HepG2 (cell line): ENCODE results near the gene CD2AP. TPM values are rescaled to one million over a fixed set of nuclear protein-coding genes. Genes with fewer than 3 reads are reported as not detected.

Experiments
- ATAC-seq: fragments of 200-7000 bp; cut with Tn5 transposase; 3 replicates; pipeline ENCODE4 v1.9.1; 2020; ENCODE audit warnings: mild to moderate bottlenecking, moderate library complexity
- BruUV-seq: library from RNA; stranded (reverse); fragments of 400-500 nt; replicated peaks from 2 replicates; lab custom pipeline; 2021; lab: Mats Ljungman, UMichigan
- CTCF ChIA-PET: fragments of 300-600 bp; formaldehyde crosslinking; extraction: SDS; loops from one replicate; lab custom pipeline; 2021; ENCODE audit warnings: low total read pairs, inconsistent platforms, low intra/inter-chr PET ratio; lab: Yijun Ruan, JAX
- POLR2A ChIA-PET: fragments of 350-600 bp; sonication (Branson Sonifier 250); formaldehyde crosslinking; loops from one replicate; lab custom pipeline; 2020; ENCODE audit warnings: antibody characterized with exemption, inconsistent platforms; lab: Yijun Ruan, JAX
- DNase-seq: peaks from one replicate; pipeline ENCODE4 v3.0.0-alpha.2; 2015; ENCODE audit warnings: low spot score
- FAIRE-seq: peaks from 3 replicates; lab custom pipeline; 2011; peaks lifted over from hg19 to GRCh38; lab: Jason Lieb, UNC
- H2AFZ ChIP-seq: one replicate; pipeline ENCODE4 v1.6.1; 2011; ENCODE audit warnings: low read length, inconsistent platforms
- H3K27ac ChIP-seq: fragments of 300-600 bp; 3 replicates; pipeline ENCODE4 v1.8.0; 2011; ENCODE audit warnings: mixed run types, mild to moderate bottlenecking, mixed read lengths, low read length, inconsistent platforms; ENCODE audit not compliant: insufficient read depth; ENCODE audit errors: extremely low read length
- H3K27me3 ChIP-seq, 2 experiments: fragments of 200-600 bp in 1 of 2; 2 replicates in 1 of 2; 3 replicates in 1 of 2; pipeline versions ENCODE4 v1.6.0 to v1.8.0; 2011; ENCODE audit warnings: low read length in 2 of 2, mild to moderate bottlenecking in 2 of 2, moderate library complexity in 2 of 2, inconsistent platforms in 1 of 2; ENCODE audit not compliant: insufficient read depth in 2 of 2, control insufficient read depth in 1 of 2
- H3K36me3 ChIP-seq, 2 experiments: fragments of 200-600 bp in 1 of 2; replicated peaks in 1 of 2; 2 replicates in 1 of 2; 3 replicates in 1 of 2; pipeline versions ENCODE4 v1.5.1 to v1.8.0; 2011; ENCODE audit warnings: low read length in 2 of 2, inconsistent platforms in 1 of 2; ENCODE audit not compliant: insufficient read depth in 2 of 2, control insufficient read depth in 1 of 2
- H3K4me1 ChIP-seq: 2 replicates; pipeline ENCODE4 v1.5.1; 2012; ENCODE audit warnings: low read length, inconsistent platforms; ENCODE audit not compliant: insufficient read depth
- H3K4me2 ChIP-seq: 2 replicates; pipeline ENCODE4 v1.6.0; 2011; ENCODE audit warnings: low read depth, low read length, inconsistent platforms
- H3K4me3 ChIP-seq, 3 experiments: fragments of 200-600 bp in 1 of 3; sonication (generic), shearing (Covaris generic) in 1 of 3; replicated peaks in 1 of 3; 2 replicates each; pipeline ENCODE4 v1.5.1; 2011 to 2016; ENCODE audit warnings: low read length in 3 of 3, inconsistent platforms in 2 of 3, low read depth in 2 of 3, mild to moderate bottlenecking in 2 of 3, control low read depth in 1 of 3, mixed read lengths in 1 of 3; ENCODE audit not compliant: insufficient read depth in 1 of 3
- H3K79me2 ChIP-seq: one replicate; pipeline ENCODE4 v1.6.1; 2011; ENCODE audit warnings: low read length, inconsistent platforms; ENCODE audit not compliant: insufficient read depth
- H3K9ac ChIP-seq: 2 replicates; pipeline ENCODE4 v1.6.0; 2011; ENCODE audit warnings: mild to moderate bottlenecking, low read depth, low read length, inconsistent platforms; ENCODE audit not compliant: insufficient read depth
- H3K9me3 ChIP-seq: 2 replicates; pipeline ENCODE4 v1.5.1; 2012; ENCODE audit warnings: mild to moderate bottlenecking, low read length
- H4K20me1 ChIP-seq: 2 replicates; pipeline ENCODE4 v1.6.0; 2011; ENCODE audit warnings: inconsistent platforms, mild to moderate bottlenecking, low read length, moderate library complexity; ENCODE audit not compliant: insufficient read depth
- ATF1 ChIP-seq: IDR thresholded peaks from 2 replicates; pipeline ENCODE4 v1.6.1; 2016; ENCODE audit warnings: mild to moderate bottlenecking, control low read depth
- BHLHE40 ChIP-seq: IDR thresholded peaks from 2 replicates; pipeline ENCODE4 v1.6.1; 2011; ENCODE audit warnings: low read length, improper control_type of control experiment
- CAMTA2 ChIP-seq: sonication (generic); formaldehyde crosslinking; IDR thresholded peaks from 2 replicates; pipeline ENCODE4 v1.4.0; 2020; ENCODE audit warnings: mild to moderate bottlenecking, missing genetic modification reagents, borderline replicate concordance
- HOXA9 ChIP-seq: sonication (generic); formaldehyde crosslinking; IDR thresholded peaks from 2 replicates; pipeline ENCODE4 v1.8.1; 2022; ENCODE audit warnings: missing genetic modification reagents, mild to moderate bottlenecking, moderate library complexity, borderline replicate concordance
- KMT2A ChIP-seq: sonication (generic); formaldehyde crosslinking; IDR thresholded peaks from 2 replicates; pipeline ENCODE4 v1.4.0; 2020; ENCODE audit warnings: missing genetic modification reagents
- MEIS1 ChIP-seq: sonication (generic); formaldehyde crosslinking; IDR thresholded peaks from 2 replicates; pipeline ENCODE4 v1.9.0; 2021; ENCODE audit warnings: mild to moderate bottlenecking, missing genetic modification reagents, moderate library complexity, borderline replicate concordance
- NFYC ChIP-seq: IDR thresholded peaks from 2 replicates; pipeline ENCODE4 v1.6.1; 2016; ENCODE audit warnings: missing genetic modification reagents, missing compliant biosample characterization
- NKX3-1 ChIP-seq: sonication (generic); formaldehyde crosslinking; IDR thresholded peaks from 2 replicates; pipeline ENCODE4 v1.5.0; 2020; ENCODE audit warnings: missing genetic modification reagents
- PAX8 ChIP-seq: sonication (generic); formaldehyde crosslinking; IDR thresholded peaks from 2 replicates; pipeline ENCODE4 v1.8.0; 2022; ENCODE audit warnings: mild to moderate bottlenecking, missing genetic modification reagents, borderline replicate concordance
- POLR2AphosphoS2 ChIP-seq: IDR thresholded peaks from 2 replicates; pipeline ENCODE4 v1.6.1; 2011; ENCODE audit warnings: low read depth, low read length, improper control_type of control experiment
- ZBTB7A ChIP-seq: sonication (generic); formaldehyde crosslinking; IDR thresholded peaks from 2 replicates; pipeline ENCODE4 v1.8.0; 2022; ENCODE audit warnings: mild to moderate bottlenecking, missing genetic modification reagents
- ZFP62 ChIP-seq: sonication (generic); formaldehyde crosslinking; IDR thresholded peaks from 2 replicates; pipeline ENCODE4 v1.4.0; 2020; ENCODE audit warnings: missing genetic modification reagents
- ZFP82 ChIP-seq: sonication (generic); formaldehyde crosslinking; IDR thresholded peaks from 2 replicates; pipeline ENCODE4 v1.5.1; 2020; ENCODE audit warnings: mild to moderate bottlenecking, missing genetic modification reagents, borderline replicate concordance
- ZKSCAN5 ChIP-seq: sonication (generic); formaldehyde crosslinking; IDR thresholded peaks from 2 replicates; pipeline ENCODE4 v1.5.1; 2020; ENCODE audit warnings: mild to moderate bottlenecking, missing genetic modification reagents
- ZNF331 ChIP-seq: sonication (generic); formaldehyde crosslinking; IDR thresholded peaks from 2 replicates; pipeline ENCODE4 v1.4.0; 2020; ENCODE audit warnings: missing genetic modification reagents
- ZNF431 ChIP-seq: sonication (generic); formaldehyde crosslinking; IDR thresholded peaks from 2 replicates; pipeline ENCODE4 v1.9.0; 2022; ENCODE audit warnings: missing genetic modification reagents, low read depth, mild to moderate bottlenecking, borderline replicate concordance
- ZNF546 ChIP-seq: sonication (generic); formaldehyde crosslinking; conservative IDR thresholded peaks from 2 replicates; pipeline ENCODE4 v1.8.1; 2023; ENCODE audit warnings: mild to moderate bottlenecking, missing genetic modification reagents
- ZSCAN30 ChIP-seq: sonication (generic); formaldehyde crosslinking; IDR thresholded peaks from 2 replicates; pipeline ENCODE4 v1.5.0; 2020; ENCODE audit warnings: mild to moderate bottlenecking, missing genetic modification reagents
- WGBS: methylation state at CpG from one replicate; pipeline ENCODE4 v1.1.6; 2017; ENCODE audit warnings: low lambda C conversion rate; 5-methylcytosine and 5-hydroxymethylcytosine counted together
- in situ Hi-C: cut with HindIII; loops from 2 replicates; pipeline ENCODE4 v1.10.0; 2017; ENCODE audit warnings: low pct_unique_long_range_greater_than_20kb; ENCODE audit not compliant: extremely low pct_ligation_motif_present
- intact Hi-C: fragments of 100-400 bp; cut with micrococcal nuclease; formaldehyde crosslinking; loops from one replicate; pipeline ENCODE4 v1.10.0; 2022; ENCODE audit not compliant: unreplicated experiment
- polyA plus RNA-seq, 8 experiments: library from polyadenylated mRNA; depleted of rRNA in 3 of 8; stranded (reverse) in 7 of 8; unstranded in 1 of 8; fragments of >200 nt; fragmentation: Illumina TruSeq in 4 of 8; extraction: Trizol in 4 of 8; gene quantifications; 2 replicates each; pipeline versions ENCODE4 v1.2.1 to v1.2.3, GENCODE V29; 2011 to 2016; ENCODE audit warnings: low read depth in 4 of 8, missing spikeins in 1 of 8, mixed read lengths in 1 of 8; ENCODE audit not compliant: insufficient read depth in 1 of 8
- total RNA-seq, 5 experiments: library from RNA; depleted of rRNA; stranded (reverse); fragments of >200 nt; fragmentation: Illumina TruSeq; extraction: Trizol; gene quantifications; 2 replicates each; pipeline ENCODE4 v1.2.3, GENCODE V29; 2016; ENCODE audit warnings: low read depth in 1 of 5
- TF ChIP-seq, protein P1 (sequence below): sonication (generic); formaldehyde crosslinking; IDR thresholded peaks from 2 replicates; pipeline ENCODE4 v1.9.0; 2021; ENCODE audit warnings: missing genetic modification reagents, mild to moderate bottlenecking, borderline replicate concordance
- TF ChIP-seq, protein P2 (sequence below): sonication (generic); formaldehyde crosslinking; IDR thresholded peaks from 2 replicates; pipeline ENCODE4 v1.4.0; 2020; ENCODE audit warnings: missing genetic modification reagents

Gene CD2AP
- total and polyA plus RNA-seq, 2 of the 13 experiments (the other 11 are each of a cell fraction or from before 2014, with no cell fraction given), result 8.6 to 31.9 TPM

DNA sequence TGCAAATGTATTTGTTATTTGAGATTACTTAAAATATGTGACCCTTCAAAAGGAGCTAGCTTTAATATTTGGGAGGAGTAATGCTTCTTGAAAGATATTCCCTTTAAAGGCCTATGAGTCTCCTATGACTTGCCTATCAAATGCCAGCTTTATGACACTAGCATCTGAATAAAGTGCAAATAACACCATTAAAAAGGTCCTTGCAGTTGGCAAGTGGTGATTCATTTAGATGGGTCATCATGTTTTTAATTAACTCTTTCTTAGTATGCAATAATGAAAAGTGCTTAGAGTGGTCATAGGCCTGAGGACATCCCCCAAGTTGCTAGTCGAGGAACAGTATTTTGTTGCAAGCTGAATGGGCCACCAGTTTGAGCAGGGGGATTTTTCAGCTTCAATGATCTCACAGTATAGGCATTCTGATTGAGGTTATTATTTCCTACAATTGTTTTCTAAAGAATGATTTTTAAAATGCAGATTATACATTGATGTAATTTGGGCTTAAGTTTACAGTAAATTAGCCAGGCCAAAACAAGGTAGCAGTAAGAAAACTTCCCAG lies 3.7 kb upstream of the CD2AP start:
- H3K9me3 ChIP-seq, result no peaks in the 10 kb centered on the region
- H3K4me1 ChIP-seq, result peaks cover 10% of the 10 kb centered on the region
- BruUV-seq, result no TSS peak
- 4% methylated on average over 1 of the region's 1 CpG for WGBS
- H3K36me3 ChIP-seq, result no peaks in the 10 kb centered on the region
- no peak overlapping the region for H3K4me2 ChIP-seq
- intact Hi-C loops, result no loop called here
- TF ChIP-seq ZNF431 (CRISPR knock-in tag) (no peak), MEIS1 (CRISPR knock-in tag) (no peak), POLR2AphosphoS2 (no peak), ZNF546 (no peak), PAX8 (CRISPR knock-in tag) (no peak), NKX3-1 (CRISPR knock-in tag) (no peak), KMT2A (CRISPR knock-in tag) (no peak), ZNF331 (no peak), BHLHE40 (no peak), ZFP82 (CRISPR knock-in tag) (no peak), CAMTA2 (CRISPR knock-in tag) (no peak), ZBTB7A (CRISPR knock-in tag) (no peak), HOXA9 (no peak), ZKSCAN5 (CRISPR knock-in tag) (no peak), NFYC (CRISPR knock-in tag) (no peak), ZFP62 (no peak), ATF1 (CRISPR knock-in tag) (no peak), ZSCAN30 (CRISPR knock-in tag) (no peak)
- TF ChIP-seq, protein P1, sequence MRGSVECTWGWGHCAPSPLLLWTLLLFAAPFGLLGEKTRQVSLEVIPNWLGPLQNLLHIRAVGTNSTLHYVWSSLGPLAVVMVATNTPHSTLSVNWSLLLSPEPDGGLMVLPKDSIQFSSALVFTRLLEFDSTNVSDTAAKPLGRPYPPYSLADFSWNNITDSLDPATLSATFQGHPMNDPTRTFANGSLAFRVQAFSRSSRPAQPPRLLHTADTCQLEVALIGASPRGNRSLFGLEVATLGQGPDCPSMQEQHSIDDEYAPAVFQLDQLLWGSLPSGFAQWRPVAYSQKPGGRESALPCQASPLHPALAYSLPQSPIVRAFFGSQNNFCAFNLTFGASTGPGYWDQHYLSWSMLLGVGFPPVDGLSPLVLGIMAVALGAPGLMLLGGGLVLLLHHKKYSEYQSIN (CRISPR knock-in tag), result no peak
- TF ChIP-seq, protein P2, sequence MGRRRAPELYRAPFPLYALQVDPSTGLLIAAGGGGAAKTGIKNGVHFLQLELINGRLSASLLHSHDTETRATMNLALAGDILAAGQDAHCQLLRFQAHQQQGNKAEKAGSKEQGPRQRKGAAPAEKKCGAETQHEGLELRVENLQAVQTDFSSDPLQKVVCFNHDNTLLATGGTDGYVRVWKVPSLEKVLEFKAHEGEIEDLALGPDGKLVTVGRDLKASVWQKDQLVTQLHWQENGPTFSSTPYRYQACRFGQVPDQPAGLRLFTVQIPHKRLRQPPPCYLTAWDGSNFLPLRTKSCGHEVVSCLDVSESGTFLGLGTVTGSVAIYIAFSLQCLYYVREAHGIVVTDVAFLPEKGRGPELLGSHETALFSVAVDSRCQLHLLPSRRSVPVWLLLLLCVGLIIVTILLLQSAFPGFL (CRISPR knock-in tag), result no peak
- DNase-seq (no peak), FAIRE-seq (no peak), ATAC-seq (no peak)
- no peaks in the 10 kb centered on the region; a peak in 1 of 5 replicates for H3K27me3 ChIP-seq
- no peak overlapping the region for H3K9ac ChIP-seq
- no peak overlapping the region for H2AFZ ChIP-seq
- ChIA-PET CTCF (no interaction called here), POLR2A (no interaction called here)
- H3K79me2 ChIP-seq, result peaks cover 9% of the 10 kb centered on the region
- no peak overlapping the region for H3K4me3 ChIP-seq
- in situ Hi-C loops, result no loop called here
- H3K27ac ChIP-seq, result no peak overlapping the region
- no peaks in the 10 kb centered on the region for H4K20me1 ChIP-seq
